Measurements from ENCODE around the gene SAPCD1. TPM values are rescaled to one million over a fixed set of nuclear protein-coding genes. Genes with fewer than 3 reads are reported as not detected.
A peak's percentile ranks its signal among the peaks of the same experiment; 100 is the strongest.

Gene SAPCD1
- total and polyA plus RNA-seq, 2 donors (not counting 3 experiments of a cell fraction or from before 2014, with no cell fraction given): 1.6 to 11.7 TPM

- BruUV-seq (replicated peaks): no TSS peak
- no peaks in the 10 kb centered on the region for H3K27me3 ChIP-seq (ENCODE audit: control insufficient read depth in 2 of 2, insufficient read depth in 2 of 2, low read length in 2 of 2)
- no peak for FAIRE-seq
- POLR2A ChIA-PET: no interaction called here
- no peaks in the 10 kb centered on the region for H3K9me3 ChIP-seq (replicated peaks; ENCODE audit: control insufficient read depth, insufficient read depth, low read length)
- H3K4me2 ChIP-seq (ENCODE audit: insufficient read depth, low read length): no peak overlapping the region
- H3K27ac ChIP-seq (ENCODE audit: insufficient read depth, low read depth, low read length): peak overlapping the region; percentile 2
- no peak overlapping the region for H3K4me3 ChIP-seq (replicated peaks in 1 of 3; ENCODE audit: insufficient read depth in 1 of 3, low read depth in 1 of 3, low read length in 3 of 3)
- intact Hi-C loops (cut with micrococcal nuclease) (no loop called here), dilution Hi-C loops (cut with MboI; ENCODE audit: extremely low pct_ligation_motif_present, low sequenced_read_pairs) (no loop called here)
- H4K20me1 ChIP-seq (replicated peaks; ENCODE audit: control insufficient read depth, extremely low read depth, insufficient read depth, low read length): no peaks in the 10 kb centered on the region
- no peak overlapping the region for H3K9ac ChIP-seq (replicated peaks; ENCODE audit: extremely low read depth, insufficient read depth, low read length)
- no peaks in the 10 kb centered on the region for H3K4me1 ChIP-seq (ENCODE audit: control insufficient read depth, extremely low read depth, insufficient read depth, low read length)
- no peaks in the 10 kb centered on the region for H3K9me1 ChIP-seq (replicated peaks; ENCODE audit: control insufficient read depth, extremely low read depth, insufficient read depth, low read length)
- CTCF ChIA-PET: interaction anchor here (0.7 kb wide), 1 partner anchor 33 kb away, joined by 3 read pairs; no protein-coding TSS in a partner anchor
- TF ChIP-seq POLR2A (IDR thresholded peaks at IDR 0.05; ENCODE audit: low read depth, low read length) (no peak), JUN (IDR thresholded peaks at IDR 0.05; ENCODE audit: borderline replicate concordance, insufficient read depth, insufficient read length, low read depth) (no peak), MYC (IDR thresholded peaks at IDR 0.05; ENCODE audit: low read depth, low read length) (no peak), POLR2AphosphoS5 (IDR thresholded peaks at IDR 0.05; ENCODE audit: insufficient read depth, low read depth, low read length) (no peak), GATA2 (IDR thresholded peaks at IDR 0.05; ENCODE audit: insufficient read depth, insufficient read length, low read depth, low read length) (no peak), EZH2 (IDR thresholded peaks at IDR 0.05; ENCODE audit: borderline replicate concordance, low read depth, low read length, severe bottlenecking) (no peak), CTCF (IDR thresholded peaks at IDR 0.05; ENCODE audit: extremely low read depth in 1 of 2, insufficient read depth in 1 of 2, low read depth in 1 of 2, low read length in 2 of 2) (no peak), FOS (IDR thresholded peaks at IDR 0.05; ENCODE audit: borderline replicate concordance, insufficient read depth, low read length) (no peak)
- TF ChIP-seq, protein P1, sequence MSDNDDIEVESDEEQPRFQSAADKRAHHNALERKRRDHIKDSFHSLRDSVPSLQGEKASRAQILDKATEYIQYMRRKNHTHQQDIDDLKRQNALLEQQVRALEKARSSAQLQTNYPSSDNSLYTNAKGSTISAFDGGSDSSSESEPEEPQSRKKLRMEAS (IDR thresholded peaks at IDR 0.05; ENCODE audit: insufficient read depth, insufficient read length): no peak
- no peak for DNase-seq (ENCODE audit: low read depth, low spot score)
- no peaks in the 10 kb centered on the region for H3K79me2 ChIP-seq (ENCODE audit: control insufficient read depth, insufficient read depth, low read length)
- H3K36me3 ChIP-seq (ENCODE audit: control insufficient read depth in 2 of 2, extremely low read depth in 1 of 2, insufficient read depth in 2 of 2, low read length in 2 of 2): peaks cover 2% of the 10 kb centered on the region in 2 experiments
- no peak overlapping the region for H2AFZ ChIP-seq (ENCODE audit: low read depth, low read length)
These were observed 592 bp downstream of the SAPCD1 start for GRCh38 chr6:31762878-31763618.

All from endothelial cell of umbilical vein (primary cell).